Activated CD4-positive, alpha-beta T cell treated with anti-CD3 and anti-CD28 coated beads, Interleukin-2, Interleukin-4, amounts not matched to agents 100 ng/mL and 50 ng/mL, durations not matched to agents 16 hours and 8 hours (primary cell): ENCODE measurements around the gene C2orf49.
"Not testable (repeated sequence)": the region's sequence is repeated elsewhere in the genome, so short reads cannot be mapped to it uniquely, and the experiment has no call there.

ENCODE experiments used
- DNase-seq: peaks from one replicate; pipeline ENCODE4 v3.0.0-alpha.2; 2020; ENCODE audit warnings: low spot score

The C2orf49 gene

GRCh38 chr2:105321875-105322646 is 15.3 kb upstream of the C2orf49 start:
- DNase-seq = no peak

DNA sequence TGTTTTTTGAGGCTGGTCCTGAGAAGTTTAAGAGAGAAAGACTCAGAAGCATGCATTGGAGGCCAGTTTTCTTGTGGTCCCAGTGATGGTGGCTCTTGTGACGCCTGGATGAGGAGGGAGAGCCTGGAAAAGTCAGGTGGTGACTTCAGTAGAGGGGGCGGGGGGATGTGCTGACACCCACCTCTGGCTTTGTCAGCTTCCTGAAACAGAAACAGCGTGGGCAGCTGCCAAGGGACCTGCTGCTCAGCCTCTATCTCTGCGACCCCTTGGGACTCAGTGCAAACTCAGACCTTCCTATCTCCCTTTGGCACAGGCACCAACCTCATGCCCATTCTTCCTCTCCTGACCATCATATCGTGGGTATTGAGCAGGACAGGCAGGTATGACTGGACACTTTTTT is 14.2 kb upstream of the C2orf49 start:
- no peak for DNase-seq

GRCh38 chr2:105324101-105324500 is 13.2 kb upstream of the C2orf49 start:
- DNase-seq = no peak

- DNase-seq = no peak
Observed at GRCh38 chr2:105324732-105325131, 12.6 kb upstream of the C2orf49 start.

DNA sequence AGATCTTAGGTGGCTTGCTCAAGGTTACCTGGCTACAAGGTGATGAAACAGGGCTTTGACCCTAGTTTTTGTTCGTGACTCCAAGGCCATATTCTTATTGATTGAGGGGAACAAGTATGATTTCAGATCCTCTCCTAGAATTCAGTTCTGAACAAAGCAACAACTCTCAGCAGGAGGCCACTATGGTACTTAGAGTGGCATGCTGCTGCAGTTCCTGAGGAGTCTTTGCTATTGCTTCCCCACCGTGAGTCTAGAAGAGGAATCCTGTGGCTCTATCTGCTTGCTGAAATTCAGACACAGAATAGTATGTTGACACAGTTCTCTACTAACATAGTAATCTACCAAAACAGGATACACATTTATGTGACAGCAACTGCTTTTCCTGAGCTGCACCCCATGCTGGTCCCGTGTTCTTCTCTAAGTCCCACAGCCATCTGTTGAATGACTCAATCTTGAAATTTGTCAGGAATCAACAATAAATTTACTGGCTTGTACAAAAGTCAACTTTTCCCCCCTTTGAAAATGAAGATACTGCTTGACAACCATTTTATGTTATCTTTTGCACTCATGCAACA is 11.9 kb upstream of the C2orf49 start:
- DNase-seq = no peak

GRCh38 chr2:105327271-105327670 is 10.1 kb upstream of the C2orf49 start:
- DNase-seq = not testable (repeated sequence)

DNA sequence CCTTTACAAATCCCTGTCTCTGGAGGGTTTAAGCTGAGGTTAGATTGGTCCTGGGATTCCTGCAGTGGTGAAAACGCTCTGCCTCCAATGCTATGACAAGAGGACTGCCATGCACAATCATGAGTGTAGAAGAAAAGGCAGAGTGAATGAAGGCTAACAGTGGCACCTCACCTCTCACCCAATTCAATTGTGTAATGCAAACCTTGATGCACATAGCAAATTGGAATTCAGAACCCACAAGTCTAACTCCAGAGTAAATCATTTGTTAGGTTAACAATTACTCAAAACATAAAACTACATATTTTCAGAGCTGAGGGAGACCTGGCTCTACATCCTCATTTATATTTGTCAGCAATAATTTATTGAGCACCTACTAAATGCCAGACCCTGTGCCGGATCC is 9.7 kb upstream of the C2orf49 start:
- DNase-seq = no peak

- DNase-seq = no peak
Observed at GRCh38 chr2:105328281-105329196, 8.8 kb upstream of the C2orf49 start.

GRCh38 chr2:105329197-105329554 is 8.2 kb upstream of the C2orf49 start:
- DNase-seq = no peak

DNA sequence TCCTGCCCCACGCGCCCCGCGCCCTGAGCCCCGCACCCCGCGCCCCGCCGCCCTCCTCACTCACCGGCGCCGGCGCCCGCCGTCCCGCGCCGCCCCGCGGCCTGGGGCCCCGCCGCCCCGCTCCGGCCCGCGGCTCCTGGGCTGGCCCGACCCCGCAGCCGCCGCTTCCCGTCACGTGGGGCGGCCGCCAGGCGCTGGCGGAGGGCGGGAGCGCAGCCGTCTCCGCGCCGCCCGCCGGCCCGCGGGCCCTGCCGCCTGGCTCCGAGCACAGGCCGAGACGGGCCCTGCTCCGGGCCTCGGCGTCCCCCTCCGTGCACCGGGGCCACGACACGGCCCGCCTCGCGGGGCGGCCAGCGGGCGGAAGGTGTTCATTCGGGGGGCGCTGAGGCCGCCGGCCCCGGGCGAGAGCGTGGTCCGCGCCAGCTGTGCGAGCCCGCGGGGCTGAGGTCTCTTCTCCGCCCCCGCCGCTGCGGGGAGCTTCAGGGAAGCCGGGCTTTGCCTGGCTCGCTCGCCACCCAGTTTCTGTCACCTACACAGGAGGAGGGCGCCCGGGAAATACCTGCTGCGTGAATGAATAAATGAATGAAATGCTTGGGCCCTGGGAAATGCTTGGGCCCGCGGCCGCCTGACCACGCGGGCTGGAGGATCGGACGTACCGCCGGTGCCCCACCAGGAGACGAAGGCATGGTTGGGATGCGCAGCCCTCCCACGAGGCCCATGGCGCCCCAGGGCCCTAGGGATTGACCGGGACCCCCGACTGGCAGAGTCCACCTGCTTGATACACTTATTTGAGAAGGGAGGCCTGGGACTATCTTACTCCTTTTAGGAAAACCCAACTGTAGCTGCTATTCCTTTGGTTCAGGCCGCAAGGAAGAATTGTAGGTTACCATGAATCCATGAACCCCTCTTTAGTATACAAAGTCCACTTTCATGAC is 7.5 kb upstream of the C2orf49 start, which contains the start of gene TGFBRAP1:
Gene TGFBRAP1 (minus strand): TSS at position 175 of the 935 bp plus-strand sequence. CDS start 21,434 bp downstream, outside the sequence.
- DNase-seq = no peak

DNA sequence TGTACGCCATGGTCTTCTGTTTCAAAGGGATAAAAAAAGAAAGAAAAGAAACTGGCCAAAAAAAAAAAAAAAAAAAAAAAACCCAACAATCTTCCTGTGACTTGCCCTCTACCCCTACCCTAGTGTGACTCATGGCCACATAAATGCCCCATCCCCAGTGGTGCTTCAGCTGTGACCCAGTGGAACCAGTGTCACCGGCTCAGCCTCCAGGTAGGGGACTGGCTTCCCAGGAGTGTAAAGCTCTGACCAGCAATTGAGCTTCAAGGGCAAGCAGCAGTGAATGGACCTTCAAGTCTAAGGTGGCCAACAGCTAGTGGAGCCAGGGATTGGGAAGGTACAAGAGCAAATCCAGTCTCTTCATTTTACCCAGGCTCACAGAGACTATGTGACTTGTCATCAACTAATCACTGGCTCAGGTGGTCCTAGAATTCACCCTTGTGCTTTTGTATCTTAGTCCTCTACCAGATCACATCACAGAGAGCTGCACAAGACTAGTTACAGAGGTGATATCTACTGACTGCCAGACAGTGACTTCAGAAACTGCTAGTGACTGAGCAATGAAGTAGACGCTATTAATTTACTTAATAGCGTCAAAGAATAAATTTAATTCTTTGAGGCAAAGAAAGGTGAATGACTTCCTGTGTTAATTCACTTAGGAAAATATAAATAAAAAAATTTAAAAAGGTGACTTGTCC is 6.5 kb upstream of the C2orf49 start:
- no peak for DNase-seq

- DNase-seq = no peak
Observed at GRCh38 chr2:105334211-105334610, 3.1 kb upstream of the C2orf49 start.

GRCh38 chr2:105335469-105335868 is 1.9 kb upstream of the C2orf49 start:
- DNase-seq = no peak

DNA sequence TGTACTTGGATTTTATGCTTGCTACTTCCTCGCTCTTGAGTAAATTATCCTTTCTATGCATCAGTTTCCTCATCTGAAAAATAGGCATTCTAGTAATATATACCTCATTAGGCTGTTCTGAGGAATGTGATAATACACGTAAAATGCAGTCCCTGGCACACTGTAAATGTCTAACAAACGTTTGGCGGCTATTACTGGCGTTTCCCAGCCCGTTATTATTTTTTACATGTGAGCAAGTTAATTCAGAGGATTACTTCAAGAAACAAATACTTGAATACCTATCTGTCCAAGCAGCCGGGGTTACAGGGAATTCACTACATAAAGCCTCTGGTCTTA is 586 bp upstream of the C2orf49 start:
- DNase-seq = no peak

DNA sequence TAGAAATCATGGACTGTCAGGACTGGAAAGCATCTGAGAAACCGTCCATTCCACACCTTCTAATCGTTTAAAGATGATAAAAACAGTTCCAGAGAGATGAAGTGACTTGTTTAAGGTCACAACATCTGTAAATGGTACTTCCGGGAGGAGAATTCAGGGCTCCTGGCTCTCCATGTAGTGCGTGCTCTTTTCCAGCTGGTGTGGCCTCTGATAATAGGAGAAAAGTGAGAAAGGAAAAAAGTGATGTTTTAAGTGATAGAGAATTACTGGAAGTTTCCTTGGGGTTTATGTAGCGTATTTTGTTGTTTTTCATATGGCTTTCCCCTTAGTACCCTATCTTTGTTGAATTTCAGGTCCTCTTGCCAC is 663 bp downstream of the C2orf49 start:
- no peak for DNase-seq

GRCh38 chr2:105339414-105339813 is 2.1 kb downstream of the C2orf49 start:
- DNase-seq = no peak

GRCh38 chr2:105344704-105345345 is 7.5 kb downstream of the C2orf49 start:
- no peak for DNase-seq

DNA sequence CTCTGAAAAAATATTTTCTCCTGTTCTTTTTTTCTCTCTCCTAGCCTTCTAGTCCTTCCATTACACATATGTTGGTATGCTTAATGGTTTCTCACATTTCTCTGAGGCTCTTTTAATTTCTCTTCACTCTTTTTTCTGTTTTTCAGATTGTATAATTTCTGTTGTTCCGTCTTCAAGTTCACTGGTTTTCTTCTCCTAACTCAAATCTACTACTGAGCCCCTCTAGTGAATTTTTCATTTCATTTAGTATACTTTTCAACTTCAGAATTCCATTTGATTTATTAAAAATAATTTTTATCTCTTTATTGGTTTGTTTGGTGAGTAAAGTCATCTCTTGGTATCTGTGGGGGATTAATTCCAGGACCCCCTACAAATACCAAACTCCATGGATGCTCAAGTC is 19.8 kb downstream of the C2orf49 start:
- DNase-seq = no peak

DNA sequence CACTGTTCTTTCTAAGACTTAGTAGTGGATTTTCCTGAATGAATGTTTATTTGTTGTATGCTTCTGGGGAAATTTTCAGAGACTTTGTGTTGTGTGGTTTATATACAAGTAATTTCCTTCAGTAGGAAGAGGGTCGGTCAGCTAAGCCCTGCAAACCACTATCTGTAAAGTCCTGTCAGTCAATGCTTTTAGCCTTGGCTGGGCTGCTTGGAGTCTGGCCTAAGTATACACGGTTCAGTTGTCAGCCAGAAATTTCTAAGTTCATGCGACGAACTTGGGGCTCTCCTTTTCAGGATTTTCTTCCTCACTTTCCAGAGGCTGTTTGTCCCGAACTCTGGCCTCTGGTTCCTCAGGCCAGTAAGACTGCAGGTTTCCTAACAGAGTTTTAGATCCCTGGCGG is 21.3 kb downstream of the C2orf49 start:
- DNase-seq = no peak

- DNase-seq = peak; percentile 9
Observed at GRCh38 chr2:105361102-105361889, 24.0 kb downstream of the C2orf49 start.
